Skeletal muscle tissue (tissue), 4 donors: ENCODE data around the gene SOX8. TPM values are rescaled to one million over a fixed set of nuclear protein-coding genes. Genes with fewer than 3 reads are reported as not detected.

Source experiments
- H3K27ac ChIP-seq: one replicate; pipeline ENCODE4 v1.7.0; 2013; ENCODE audit warnings: mild to moderate bottlenecking, low read depth, low read length, inconsistent platforms
- H3K27me3 ChIP-seq, 3 donors: one replicate each; pipeline ENCODE4 v1.7.0; 2013; ENCODE audit warnings: low read length in 3 of 3; ENCODE audit not compliant: control insufficient read depth in 3 of 3, insufficient read depth in 3 of 3
- H3K36me3 ChIP-seq, 3 donors: one replicate each; pipeline ENCODE4 v1.7.0; 2013; ENCODE audit warnings: low read length in 3 of 3; ENCODE audit not compliant: control insufficient read depth in 3 of 3, insufficient read depth in 3 of 3
- H3K4me1 ChIP-seq, 3 donors: one replicate each; pipeline ENCODE4 v1.7.0; 2013; ENCODE audit warnings: low read length in 3 of 3, mild to moderate bottlenecking in 3 of 3; ENCODE audit not compliant: control insufficient read depth in 3 of 3, insufficient read depth in 3 of 3
- H3K4me3 ChIP-seq, 3 donors: one replicate each; pipeline ENCODE4 v1.7.0; 2013; ENCODE audit warnings: low read length in 3 of 3
- H3K9ac ChIP-seq, 3 donors: one replicate each; pipeline ENCODE4 v1.7.0; 2013; ENCODE audit warnings: low read length in 3 of 3, mild to moderate bottlenecking in 3 of 3, moderate library complexity in 2 of 3, low read depth in 1 of 3
- H3K9me3 ChIP-seq, 3 donors: one replicate each; pipeline ENCODE4 v1.7.0; 2013; ENCODE audit warnings: low read length in 3 of 3; ENCODE audit not compliant: control insufficient read depth in 3 of 3
- total RNA-seq: library from RNA; depleted of rRNA; stranded (reverse); fragments of >200 nt; gene quantifications from one replicate; pipeline ENCODE4 v1.2.3, GENCODE V29; 2014
- donor health status: Osteomylitis.

Gene SOX8
- total RNA-seq, 1 donor from 2014 or later: 26.1 TPM

- Histone ChIP-seq H3K27me3 (peaks cover 0 to 16% (median 4%) of the 10 kb centered on the region in 3 donors), H3K36me3 (peaks cover 3 to 12% (median 9%) of the 10 kb centered on the region in 3 donors), H3K27ac (peak within 1 kb of the TSS; percentile 76), H3K4me1 (peaks cover 11 to 42% (median 33%) of the 10 kb centered on the region in 3 donors), H3K9ac (peak within 1 kb of the TSS; percentile 80 to 91 (median 87)), H3K4me3 (peak within 1 kb of the TSS; percentile 78 to 89 (median 86)), H3K9me3 (no peaks in the 10 kb centered on the region)
Measured at GRCh38 chr16:970766-971581, 10.6 kb upstream of the SOX8 start, which contains the start of gene LMF1. Gene LMF1 (minus strand): TSS chr16:970984. CDS start chr16:970980, 4 bp downstream.

GRCh38 chr16:971582-971905 lies 10.0 kb upstream of the SOX8 start:
- Histone ChIP-seq H3K36me3 (peaks cover 3 to 8% (median 7%) of the 10 kb centered on the region in 3 donors), H3K4me3 (peak overlapping the region in 2 of 3 donors; percentile 66 to 67), H3K27ac (no peak overlapping the region), H3K4me1 (peaks cover 11 to 45% (median 38%) of the 10 kb centered on the region in 3 donors), H3K9me3 (no peaks in the 10 kb centered on the region), H3K27me3 (peaks cover 0 to 19% (median 7%) of the 10 kb centered on the region in 3 donors), H3K9ac (peak overlapping the region in 1 of 3 donors; percentile 66)

DNA sequence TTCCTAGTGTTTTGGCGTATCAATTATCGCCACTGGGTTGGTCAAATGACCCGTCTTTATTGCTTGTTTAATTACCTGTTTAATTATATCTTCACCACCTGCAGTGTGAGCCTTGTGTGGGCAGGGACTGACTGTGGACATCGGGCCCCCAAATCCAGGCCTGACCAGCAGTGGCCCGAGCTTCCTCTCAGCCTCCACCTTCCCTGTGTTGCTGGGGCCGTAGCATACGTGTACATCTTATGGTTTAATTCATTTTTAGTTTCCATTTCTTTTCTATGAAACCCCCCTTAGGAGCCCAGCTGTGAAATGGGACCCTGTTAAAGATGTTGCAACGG lies 9.6 kb upstream of the SOX8 start:
- peaks cover 3 to 7% (median 3%) of the 10 kb centered on the region in 3 donors for H3K36me3 ChIP-seq
- no peak overlapping the region for H3K9ac ChIP-seq
- H3K4me3 ChIP-seq: no peak overlapping the region
- H3K9me3 ChIP-seq: no peaks in the 10 kb centered on the region
- H3K27me3 ChIP-seq: peaks cover 0 to 19% (median 11%) of the 10 kb centered on the region in 3 donors
- no peak overlapping the region for H3K27ac ChIP-seq
- H3K4me1 ChIP-seq: peaks cover 11 to 49% (median 42%) of the 10 kb centered on the region in 3 donors

GRCh38 chr16:972316-973002 lies 9.1 kb upstream of the SOX8 start:
- H3K9me3 ChIP-seq: no peaks in the 10 kb centered on the region
- H3K9ac ChIP-seq: no peak overlapping the region
- H3K36me3 ChIP-seq: peaks cover 2 to 7% (median 3%) of the 10 kb centered on the region in 3 donors
- peaks cover 0 to 19% (median 12%) of the 10 kb centered on the region in 3 donors for H3K27me3 ChIP-seq
- no peak overlapping the region for H3K4me3 ChIP-seq
- no peak overlapping the region for H3K27ac ChIP-seq
- peaks cover 11 to 51% (median 46%) of the 10 kb centered on the region in 3 donors for H3K4me1 ChIP-seq

DNA sequence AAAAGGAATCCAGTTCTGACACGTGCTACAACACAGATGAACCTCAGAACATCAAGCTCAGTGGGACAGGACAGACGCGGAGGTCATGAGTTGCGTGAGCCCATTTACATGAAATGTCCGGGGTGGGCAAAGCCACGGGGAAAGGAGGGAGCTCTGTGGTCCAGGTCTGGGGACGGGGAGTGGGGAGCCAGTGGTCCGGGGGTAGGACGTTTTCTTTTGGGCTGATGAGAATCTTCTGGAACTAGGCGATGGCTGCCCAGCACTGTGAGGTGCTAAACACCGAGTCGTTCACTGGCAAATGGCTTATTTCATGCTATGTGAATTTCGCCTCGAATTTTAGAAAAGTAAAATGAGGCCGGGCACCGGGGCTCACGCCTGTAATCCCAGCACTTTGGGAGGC lies 8.2 kb upstream of the SOX8 start:
- Histone ChIP-seq H3K4me3 (no peak overlapping the region), H3K27ac (no peak overlapping the region), H3K9me3 (no peaks in the 10 kb centered on the region), H3K27me3 (peaks cover under 1 to 28% (median 17%) of the 10 kb centered on the region in 3 donors), H3K9ac (no peak overlapping the region), H3K36me3 (no peaks in the 10 kb centered on the region), H3K4me1 (peaks cover 11 to 52% (median 46%) of the 10 kb centered on the region in 3 donors)

DNA sequence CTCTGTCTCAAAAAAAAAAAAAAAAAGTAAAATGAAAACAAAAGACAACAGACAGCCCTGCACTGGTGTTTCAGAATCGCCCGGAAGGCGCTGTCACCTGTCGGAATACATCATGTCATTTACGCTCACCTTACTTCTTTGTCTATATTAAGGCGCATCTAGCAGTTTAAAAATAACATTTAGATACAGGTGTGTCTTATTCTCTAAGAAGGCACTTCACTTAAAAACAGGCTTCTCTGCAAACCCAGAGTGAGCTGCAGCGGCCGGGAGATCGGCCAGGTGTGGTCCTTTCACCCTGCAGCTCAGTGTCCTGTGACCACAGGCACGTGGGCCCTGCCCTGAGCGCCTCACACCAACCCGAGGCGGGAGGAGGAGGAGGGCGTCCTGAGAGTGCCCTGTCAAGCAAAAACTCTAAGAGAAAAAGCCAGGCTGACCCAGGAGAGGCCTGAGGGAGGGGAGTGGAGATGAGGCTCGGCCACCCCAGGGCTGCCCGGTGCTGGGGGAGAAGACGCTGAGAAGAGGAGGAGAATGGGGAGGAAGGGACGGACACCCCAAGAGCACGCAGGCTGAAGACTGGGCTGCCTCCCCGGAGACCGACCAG lies 7.5 kb upstream of the SOX8 start:
- H3K4me3 ChIP-seq: peak overlapping the region in 2 of 3 donors; percentile 31 to 45
- peaks cover 8 to 31% (median 23%) of the 10 kb centered on the region in 3 donors for H3K27me3 ChIP-seq
- peaks cover 11 to 52% (median 46%) of the 10 kb centered on the region in 3 donors for H3K4me1 ChIP-seq
- no peaks in the 10 kb centered on the region for H3K9me3 ChIP-seq
- peak overlapping the region in 2 of 3 donors; percentile 38 to 66 for H3K9ac ChIP-seq
- no peaks in the 10 kb centered on the region for H3K36me3 ChIP-seq
- peak overlapping the region; percentile 75 for H3K27ac ChIP-seq

- peaks cover 11 to 36% (median 28%) of the 10 kb centered on the region in 3 donors for H3K27me3 ChIP-seq
- H3K36me3 ChIP-seq: no peaks in the 10 kb centered on the region
- H3K27ac ChIP-seq: peak overlapping the region; percentile 75
- peaks cover 6 to 46% (median 40%) of the 10 kb centered on the region in 3 donors for H3K4me1 ChIP-seq
- H3K9ac ChIP-seq: peak overlapping the region in 2 of 3 donors; percentile 38 to 66
- H3K9me3 ChIP-seq: no peaks in the 10 kb centered on the region
- peak overlapping the region in 2 of 3 donors; percentile 31 to 45 for H3K4me3 ChIP-seq
Measured at GRCh38 chr16:974611-975261, 6.8 kb upstream of the SOX8 start.

DNA sequence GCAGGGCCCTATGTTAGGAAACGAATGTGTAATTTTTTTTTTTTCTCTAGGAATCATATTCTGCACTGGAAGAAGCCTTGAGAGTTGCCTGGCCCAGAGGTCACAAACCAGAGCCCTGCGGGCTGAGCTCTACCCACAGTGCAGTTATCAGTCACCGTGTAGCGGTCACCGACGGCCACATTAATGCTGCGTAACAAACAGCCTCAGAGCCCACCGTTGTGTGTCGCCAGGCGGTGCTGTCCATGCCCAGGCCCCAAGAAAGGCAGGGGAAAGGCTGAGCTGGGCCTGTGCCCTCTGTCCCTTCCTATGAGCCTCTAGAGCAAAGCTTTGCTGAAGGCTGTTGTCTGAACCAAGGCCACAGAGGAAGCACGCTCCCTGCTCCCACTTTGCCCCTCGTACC lies 6.3 kb upstream of the SOX8 start:
- H3K9ac ChIP-seq: no peak overlapping the region
- H3K36me3 ChIP-seq: no peaks in the 10 kb centered on the region
- H3K9me3 ChIP-seq: no peaks in the 10 kb centered on the region
- peaks cover 16 to 41% (median 33%) of the 10 kb centered on the region in 3 donors for H3K27me3 ChIP-seq
- H3K4me3 ChIP-seq: no peak overlapping the region
- H3K27ac ChIP-seq: peak overlapping the region; percentile 75
- peaks cover 2 to 42% (median 37%) of the 10 kb centered on the region in 3 donors for H3K4me1 ChIP-seq

DNA sequence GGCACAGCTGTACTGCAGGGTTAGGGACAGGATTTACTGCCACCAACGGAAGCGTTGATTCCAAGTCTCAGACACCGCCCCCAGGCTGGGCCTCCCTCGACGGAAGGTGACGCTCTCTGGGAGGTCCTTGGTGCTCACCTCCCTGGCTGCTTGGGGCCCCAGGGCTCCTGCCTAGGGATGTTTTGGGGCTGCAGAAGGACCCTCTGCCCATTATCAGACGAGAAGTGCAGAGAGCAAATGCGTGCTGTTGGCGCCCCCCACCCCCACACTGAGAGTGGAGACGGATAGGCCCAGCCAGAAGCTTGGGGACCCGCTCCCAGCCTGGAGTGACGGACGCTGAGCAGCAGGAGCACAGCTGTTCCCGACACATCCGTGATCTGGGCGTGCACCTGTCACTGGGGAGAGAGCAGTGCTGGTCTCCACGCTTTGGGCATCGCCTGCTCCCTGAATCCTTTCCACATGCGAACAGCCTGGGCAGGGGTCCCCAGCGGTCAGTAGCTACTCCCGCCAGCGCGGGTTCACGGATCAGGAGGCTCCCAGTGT lies 5.1 kb upstream of the SOX8 start:
- H3K4me1 ChIP-seq: peaks cover 2 to 42% (median 32%) of the 10 kb centered on the region in 3 donors
- H3K27ac ChIP-seq: no peak overlapping the region
- peaks cover 19 to 44% (median 39%) of the 10 kb centered on the region in 3 donors for H3K27me3 ChIP-seq
- H3K9me3 ChIP-seq: no peaks in the 10 kb centered on the region
- no peaks in the 10 kb centered on the region for H3K36me3 ChIP-seq
- H3K4me3 ChIP-seq: no peak overlapping the region
- H3K9ac ChIP-seq: no peak overlapping the region
